A549 (cell line): ENCODE results near the gene C1QL1. TPM values are rescaled to one million over a fixed set of nuclear protein-coding genes. Genes with fewer than 3 reads are reported as not detected.

Source experiments
- ATAC-seq, 2 experiments: fragments of 200-7000 bp in 1 of 2; fragments of >200 bp in 1 of 2; cut with Nextera tagmentation in 1 of 2; cut with Tn5 transposase in 1 of 2; 3 replicates each; pipeline versions ENCODE4 v1.8.0 to v1.9.1; 2018 to 2020; ENCODE audit warnings: mild to moderate bottlenecking in 1 of 2, moderate library complexity in 1 of 2
- CTCF ChIA-PET: fragments of 300-600 bp; sonication (Branson Sonifier 250); formaldehyde crosslinking; extraction: SDS; loops from one replicate; lab custom pipeline; 2021; ENCODE audit warnings: antibody characterized with exemption, inconsistent platforms; lab: Yijun Ruan, JAX
- POLR2A ChIA-PET: fragments of 350-600 bp; formaldehyde crosslinking; extraction: SDS; loops from one replicate; lab custom pipeline; 2021; ENCODE audit warnings: antibody characterized with exemption, inconsistent platforms; lab: Yijun Ruan, JAX
- DNase-seq, 2 experiments: peaks; one replicate each; pipeline versions ENCODE4 v3.0.0 to v3.0.0-alpha.2; 2011 to 2016; ENCODE audit warnings: low read depth in 1 of 2, low spot score in 1 of 2
- FAIRE-seq: peaks from 2 replicates; lab custom pipeline; 2011; peaks lifted over from hg19 to GRCh38; lab: Jason Lieb, UNC
- H3K27ac ChIP-seq, 2 experiments: fragments of >200 bp; sonication (Bioruptor Twin); formaldehyde crosslinking; 3 replicates each; pipeline ENCODE4 v1.5.1; 2016 to 2017
- H3K4me1 ChIP-seq: fragments of >200 bp; sonication (Bioruptor Twin); formaldehyde crosslinking; 3 replicates; pipeline ENCODE4 v1.6.1; 2016
- H3K4me2 ChIP-seq: fragments of >200 bp; sonication (Bioruptor Twin); formaldehyde crosslinking; 3 replicates; pipeline ENCODE4 v1.6.1; 2016
- H3K4me3 ChIP-seq: fragments of >200 bp; sonication (Bioruptor Twin); formaldehyde crosslinking; 3 replicates; pipeline ENCODE4 v1.5.1; 2016
- H3K9me3 ChIP-seq: fragments of >200 bp; sonication (Bioruptor Twin); formaldehyde crosslinking; 3 replicates; pipeline ENCODE4 v1.6.1; 2016
- ATOH8 ChIP-seq: fragments of 250-450 bp; sonication (Bioruptor Pico); IDR thresholded peaks from 2 replicates; pipeline ENCODE4 v1.5.0; 2020; ENCODE audit warnings: low read depth, mild to moderate bottlenecking, moderate library complexity
- BCL3 ChIP-seq: fragments of >200 bp; sonication (Bioruptor Twin); formaldehyde crosslinking; IDR thresholded peaks from 3 replicates; pipeline ENCODE4 v1.6.1; 2016
- CHD4 ChIP-seq: fragments of 200-600 bp; sonication (generic); IDR thresholded peaks from 2 replicates; pipeline ENCODE4 v1.6.1; 2016; ENCODE audit warnings: antibody characterized with exemption, mild to moderate bottlenecking, borderline replicate concordance
- CTCF ChIP-seq: fragments of >200 bp; sonication (Bioruptor Twin); formaldehyde crosslinking; IDR thresholded peaks from 3 replicates; pipeline ENCODE4 v1.5.1; 2016
- ESRRA ChIP-seq: fragments of 150-350 bp; IDR thresholded peaks from 2 replicates; pipeline ENCODE4 v1.6.1; 2014; ENCODE audit warnings: mild to moderate bottlenecking, low read length, borderline replicate concordance
- FOSL2 ChIP-seq, 2 experiments: fragments of 450-650 bp in 1 of 2; fragments of >200 bp in 1 of 2; sonication (Bioruptor Twin) in 1 of 2; formaldehyde crosslinking; IDR thresholded peaks; 2 replicates each; pipeline versions ENCODE4 v1.5.0 to v1.6.1; 2016 to 2020; ENCODE audit warnings: mild to moderate bottlenecking in 1 of 2, moderate library complexity in 1 of 2
- GATA3 ChIP-seq: IDR thresholded peaks from 2 replicates; pipeline ENCODE4 v1.6.1; 2012; ENCODE audit warnings: borderline replicate concordance
- HDAC2 ChIP-seq: fragments of 200-600 bp; sonication (generic); IDR thresholded peaks from 2 replicates; pipeline ENCODE4 v1.6.1; 2016
- HES2 ChIP-seq: fragments of >200 bp; sonication (Bioruptor Twin); formaldehyde crosslinking; IDR thresholded peaks from 2 replicates; pipeline ENCODE4 v1.6.1; 2016
- HOXB5 ChIP-seq: fragments of 250-450 bp; sonication (Bioruptor Pico); IDR thresholded peaks from 2 replicates; pipeline ENCODE4 v1.5.0; 2020; ENCODE audit warnings: mild to moderate bottlenecking, moderate library complexity
- MAFK ChIP-seq: fragments of 450-650 bp; IDR thresholded peaks from 2 replicates; pipeline ENCODE4 v1.6.1; 2014; ENCODE audit not compliant: partially characterized antibody
- NPAS2 ChIP-seq: fragments of 250-450 bp; sonication (Bioruptor Pico); IDR thresholded peaks from 2 replicates; pipeline ENCODE4 v1.8.0; 2022; ENCODE audit warnings: mild to moderate bottlenecking, moderate library complexity, borderline replicate concordance
- POLR2A ChIP-seq: IDR thresholded peaks from 2 replicates; pipeline ENCODE4 v1.6.1; 2012; ENCODE audit warnings: mild to moderate bottlenecking, low read length
- POLR2AphosphoS2 ChIP-seq: conservative IDR thresholded peaks from 2 replicates; pipeline ENCODE4 v1.6.1; 2012; ENCODE audit warnings: low read length, improper control_type of control experiment, inconsistent platforms
- RAD21 ChIP-seq, 2 experiments: fragments of >200 bp in 1 of 2; sonication (Bioruptor Twin) in 1 of 2; formaldehyde crosslinking in 1 of 2; IDR thresholded peaks in 1 of 2; conservative IDR thresholded peaks in 1 of 2; 2 replicates in 1 of 2; 3 replicates in 1 of 2; pipeline ENCODE4 v1.6.1; 2012 to 2018; ENCODE audit warnings: inconsistent platforms in 1 of 2
- RARB ChIP-seq: fragments of 250-450 bp; sonication (Bioruptor Pico); IDR thresholded peaks from 2 replicates; pipeline ENCODE4 v1.8.0; 2021; ENCODE audit warnings: mild to moderate bottlenecking, moderate library complexity
- RNF2 ChIP-seq: fragments of 200-600 bp; sonication (generic); IDR thresholded peaks from 2 replicates; pipeline ENCODE4 v1.6.1; 2016; ENCODE audit warnings: low read depth, mild to moderate bottlenecking, antibody characterized with exemption, moderate library complexity, borderline replicate concordance
- SMC3 ChIP-seq: fragments of >200 bp; sonication (Bioruptor Twin); formaldehyde crosslinking; IDR thresholded peaks from 3 replicates; pipeline ENCODE4 v1.6.1; 2018; ENCODE audit warnings: inconsistent platforms
- ZC3H11A ChIP-seq: fragments of 450-650 bp; IDR thresholded peaks from 2 replicates; pipeline ENCODE4 v1.6.1; 2014; ENCODE audit warnings: antibody characterized with exemption, mild to moderate bottlenecking
- ZNF302 ChIP-seq: fragments of 250-450 bp; sonication (Bioruptor Pico); IDR thresholded peaks from 2 replicates; pipeline ENCODE4 v1.9.0; 2021; ENCODE audit warnings: inconsistent platforms, mild to moderate bottlenecking, moderate library complexity
- WGBS: methylation state at CpG from one replicate; pipeline ENCODE4 v1.1.6; 2017; ENCODE audit errors: missing lambda C conversion rate; 5-methylcytosine and 5-hydroxymethylcytosine counted together
- polyA plus RNA-seq, 4 experiments: library from polyadenylated mRNA; depleted of rRNA in 3 of 4; stranded (reverse); fragments of >200 nt; fragmentation: RNase III in 1 of 4; extraction: RNeasy Plus Mini Kit Qiagen cat#74134 plus additional on column Dnase treatment in 1 of 4; gene quantifications; 2 replicates in 3 of 4; 3 replicates in 1 of 4; pipeline ENCODE4 v1.2.3, GENCODE V29; 2011 to 2017

Gene C1QL1
- polyA plus RNA-seq, 2 of the 4 experiments (the other 2 are of a cell fraction) = 2.6 to 8.5 TPM

- DNase-seq (no peak), FAIRE-seq (no peak), ATAC-seq (no peak)
- ChIA-PET POLR2A (no interaction called here), CTCF (interaction anchor here (0.8 to 8.9 kb wide), 16 partner anchors 7 to 122 kb away, joined by 3 to 112 read pairs (median 4); partner anchors contain the start of gene C1QL1)
- WGBS = 83% methylated on average over 7 of the region's 7 CpGs
- H3K9me3 ChIP-seq = no peaks in the 10 kb centered on the region
- H3K27ac ChIP-seq = peak overlapping the region; percentile 43 to 87; a peak in 5 of 6 replicates
- TF ChIP-seq CTCF (no peak), RNF2 (no peak), CHD4 (no peak), ESRRA (no peak), RAD21 (conservative IDR thresholded peaks at IDR 0.05 in 1 of 2, IDR thresholded peaks at IDR 0.05 in 1 of 2) (no peak), HDAC2 (no peak), HOXB5 (no peak)
- no peak overlapping the region for H3K4me2 ChIP-seq
- peaks cover 44% of the 10 kb centered on the region for H3K4me1 ChIP-seq
- no peak overlapping the region for H3K4me3 ChIP-seq
These were observed 9.9 kb upstream of the C1QL1 start for GRCh38 chr17:44977814-44978550.

- CTCF ChIA-PET = interaction anchor here (0.6 to 8.9 kb wide), 21 partner anchors 9 to 265 kb away, joined by 3 to 112 read pairs (median 4); partner anchors contain the start of genes C1QL1 and PLCD3
- FAIRE-seq (peak; percentile 43), ATAC-seq (peak in 1 of 2 experiments; percentile 34; a peak in 2 of 6 replicates), DNase-seq (peak in 1 of 2 experiments; percentile 40)
- no peak overlapping the region for H3K4me3 ChIP-seq
- no peak for TF ChIP-seq NPAS2 (CRISPR knock-in tag)
- no peak for TF ChIP-seq POLR2AphosphoS2
- TF ChIP-seq SMC3 = peak; percentile 40; the same call in 2 of the 3 replicates
- TF ChIP-seq ZNF302 = no peak
- no peak for TF ChIP-seq ATOH8
- peak; percentile 33 for TF ChIP-seq CTCF
- TF ChIP-seq HES2 = no peak
- no peak for TF ChIP-seq ZC3H11A
- TF ChIP-seq FOSL2 (IDR thresholded peaks at IDR 0.05) = no peak
- TF ChIP-seq FOSL2 (CRISPR knock-in tag; IDR thresholded peaks at IDR 0.05) = no peak
- TF ChIP-seq MAFK = no peak
- peak; percentile 16 to 34; a peak in 2 of 5 replicates for TF ChIP-seq RAD21 (conservative IDR thresholded peaks at IDR 0.05 in 1 of 2, IDR thresholded peaks at IDR 0.05 in 1 of 2)
- TF ChIP-seq BCL3 = no peak
- no peak for TF ChIP-seq POLR2A
- TF ChIP-seq GATA3 = no peak
- TF ChIP-seq RARB (CRISPR knock-in tag) = no peak
- WGBS = 61% methylated on average over 3 of the region's 3 CpGs
- H3K27ac ChIP-seq = peak overlapping the region; percentile 43 to 87; a peak in 4 of 6 replicates
- H3K4me1 ChIP-seq = peaks cover 49% of the 10 kb centered on the region
- POLR2A ChIA-PET = no interaction called here
- no peaks in the 10 kb centered on the region for H3K9me3 ChIP-seq
- no peak overlapping the region for H3K4me2 ChIP-seq
These were observed 9.0 kb upstream of the C1QL1 start for GRCh38 chr17:44977065-44977464.
